ENCODE results near the gene DLGAP4.

Gene DLGAP4

GRCh38 chr20:36308986-36309385 is 2.8 kb downstream of the DLGAP4 start:
- DNase-seq, result no peak

- no peak for DNase-seq
Observed at GRCh38 chr20:36309643-36310042, 3.5 kb downstream of the DLGAP4 start.

GRCh38 chr20:36310215-36310981 is 4.3 kb downstream of the DLGAP4 start:
- DNase-seq, result no peak

GRCh38 chr20:36311141-36311853 is 5.2 kb downstream of the DLGAP4 start:
- no peak for DNase-seq

GRCh38 chr20:36311854-36312723 is 6.0 kb downstream of the DLGAP4 start:
- DNase-seq, result no peak

GRCh38 chr20:36312724-36313441 is 6.7 kb downstream of the DLGAP4 start:
- no peak for DNase-seq

- DNase-seq, result no peak
Observed at GRCh38 chr20:36313476-36313875, 7.3 kb downstream of the DLGAP4 start.

- DNase-seq, result no peak
Observed at GRCh38 chr20:36313926-36314325, 7.8 kb downstream of the DLGAP4 start.

- DNase-seq, result no peak
Observed at GRCh38 chr20:36314734-36315544, 8.8 kb downstream of the DLGAP4 start.

GRCh38 chr20:36315545-36316351 is 9.6 kb downstream of the DLGAP4 start:
- no peak for DNase-seq

- no peak for DNase-seq
Observed at GRCh38 chr20:36317675-36318074, 11.5 kb downstream of the DLGAP4 start.

GRCh38 chr20:36318166-36318565 is 12.0 kb downstream of the DLGAP4 start:
- DNase-seq, result no peak

- no peak for DNase-seq
Observed at GRCh38 chr20:36319356-36320260, 13.5 kb downstream of the DLGAP4 start.

GRCh38 chr20:36320261-36320897 is 14.2 kb downstream of the DLGAP4 start:
- no peak for DNase-seq

- no peak for DNase-seq
Observed at GRCh38 chr20:36320898-36321695, 15.0 kb downstream of the DLGAP4 start.

GRCh38 chr20:36322131-36322530 is 16.0 kb downstream of the DLGAP4 start:
- DNase-seq, result no peak

- no peak for DNase-seq
Observed at GRCh38 chr20:36330091-36330490, 24.0 kb downstream of the DLGAP4 start.

GRCh38 chr20:36331209-36331608 is 25.1 kb downstream of the DLGAP4 start:
- no peak for DNase-seq

Measured in fibroblast of skin of right quadriceps (primary cell).